GM12878 (cell line): ENCODE results near the gene SEZ6L2. TPM values are rescaled to one million over a fixed set of nuclear protein-coding genes. Genes with fewer than 3 reads are reported as not detected.
"Not testable (repeated sequence)": the region's sequence is repeated elsewhere in the genome, so short reads cannot be mapped to it uniquely, and the experiment has no call there.

ENCODE experiments used
- ATAC-seq: fragments of 200-7000 bp; cut with Tn5 transposase; 3 replicates; pipeline ENCODE4 v1.9.1; 2020; ENCODE audit warnings: mild to moderate bottlenecking, moderate library complexity
- BruUV-seq: library from RNA; stranded (reverse); fragments of 400-500 nt; replicated peaks from 2 replicates; lab custom pipeline; 2021; lab: Mats Ljungman, UMichigan
- CTCF ChIA-PET: fragments of 300-600 bp; sonication (Branson Sonifier 250); formaldehyde crosslinking; extraction: SDS; loops from one replicate; lab custom pipeline; 2021; ENCODE audit warnings: inconsistent platforms; lab: Yijun Ruan, JAX
- POLR2A ChIA-PET: fragments of 350-600 bp; formaldehyde crosslinking; extraction: SDS; loops from one replicate; lab custom pipeline; 2021; ENCODE audit warnings: inconsistent platforms; lab: Charles Lee
- RAD21 ChIA-PET: fragments of 300-600 bp; sonication (Branson Sonifier 250); formaldehyde crosslinking; loops from one replicate; lab custom pipeline; 2023; ENCODE audit warnings: antibody characterized with exemption; ENCODE audit not compliant: unreplicated experiment; lab: Charles Lee
- SMC1A ChIA-PET: fragments of 300-600 bp; sonication (Branson Sonifier 250); formaldehyde crosslinking; loops from one replicate; lab custom pipeline; 2023; ENCODE audit not compliant: unreplicated experiment, uncharacterized antibody; lab: Charles Lee
- DNase-seq: peaks from one replicate; pipeline ENCODE4 v3.0.0-alpha.2; 2011; ENCODE audit warnings: low read depth, low spot score
- FAIRE-seq: peaks from 3 replicates; lab custom pipeline; 2011; peaks lifted over from hg19 to GRCh38; lab: Jason Lieb, UNC
- H2AFZ ChIP-seq: 2 replicates; pipeline ENCODE4 v1.6.0; 2011; ENCODE audit warnings: low read depth, low read length, control low read depth; ENCODE audit not compliant: control insufficient read depth
- H3K27ac ChIP-seq: 2 replicates; pipeline ENCODE4 v1.5.1; 2011; ENCODE audit warnings: control low read depth; ENCODE audit not compliant: control insufficient read depth, insufficient read depth
- H3K27me3 ChIP-seq, 2 experiments: replicated peaks in 1 of 2; 2 replicates each; pipeline versions ENCODE4 v1.6.0 to v1.6.1; 2011; ENCODE audit warnings: low read length in 1 of 2; ENCODE audit not compliant: control insufficient read depth in 2 of 2, insufficient read depth in 2 of 2
- H3K36me3 ChIP-seq, 2 experiments: 2 replicates each; pipeline ENCODE4 v1.5.1; 2011; ENCODE audit warnings: low read length in 1 of 2; ENCODE audit not compliant: control insufficient read depth in 2 of 2, insufficient read depth in 2 of 2
- H3K4me1 ChIP-seq: 2 replicates; pipeline ENCODE4 v1.6.1; 2011; ENCODE audit warnings: mild to moderate bottlenecking, low read length, moderate library complexity, mixed read lengths; ENCODE audit not compliant: control insufficient read depth, insufficient read depth
- H3K4me2 ChIP-seq: 2 replicates; pipeline ENCODE4 v1.6.0; 2011; ENCODE audit warnings: control low read depth; ENCODE audit not compliant: control insufficient read depth, insufficient read depth
- H3K4me3 ChIP-seq: fragments of 200-600 bp; sonication (generic); 2 replicates; pipeline ENCODE4 v1.5.1; 2016
- H3K79me2 ChIP-seq: 2 replicates; pipeline ENCODE4 v1.6.0; 2011; ENCODE audit warnings: low read length; ENCODE audit not compliant: control insufficient read depth, insufficient read depth
- H3K9ac ChIP-seq: 2 replicates; pipeline ENCODE4 v1.8.0; 2011; ENCODE audit warnings: low read length, control low read depth, mixed read lengths; ENCODE audit not compliant: control insufficient read depth, insufficient read depth
- H3K9me3 ChIP-seq: replicated peaks from 3 replicates; pipeline ENCODE4 v1.5.1; 2011; ENCODE audit warnings: mild to moderate bottlenecking, low read length; ENCODE audit not compliant: control insufficient read depth, insufficient read depth
- H4K20me1 ChIP-seq: 2 replicates; pipeline ENCODE4 v1.6.0; 2011; ENCODE audit not compliant: control insufficient read depth, insufficient read depth
- FOS ChIP-seq: IDR thresholded peaks from 3 replicates; pipeline ENCODE4 v1.6.1; 2011; ENCODE audit warnings: borderline replicate concordance; ENCODE audit not compliant: insufficient read length; ENCODE audit errors: extremely low read depth
- LARP7 ChIP-seq: fragments of 450-650 bp; IDR thresholded peaks from 2 replicates; pipeline ENCODE4 v1.6.1; 2017; ENCODE audit warnings: mild to moderate bottlenecking
- NR2F1 ChIP-seq: fragments of 450-650 bp; conservative IDR thresholded peaks from 2 replicates; pipeline ENCODE4 v1.6.1; 2017; ENCODE audit warnings: mild to moderate bottlenecking
- SP1 ChIP-seq: IDR thresholded peaks from one replicate; pipeline ENCODE4 v1.6.1; 2011; ENCODE audit warnings: low read depth, low read length
- TAF1 ChIP-seq: IDR thresholded peaks from 2 replicates; pipeline ENCODE4 v1.6.1; 2011; ENCODE audit warnings: mild to moderate bottlenecking, low read depth, low read length, borderline replicate concordance
- WGBS: methylation state at CpG from one replicate; pipeline ENCODE4 v1.1.6; 2016; ENCODE audit warnings: low lambda C conversion rate; ENCODE audit not compliant: insufficient replicate concordance, insufficient coverage; ENCODE audit errors: missing lambda C conversion rate; 5-methylcytosine and 5-hydroxymethylcytosine counted together
- in situ Hi-C: fragments of 300-500 bp; cut with MboI; formaldehyde crosslinking; loops from 9 replicates; pipeline ENCODE4 v1.14.3; 2018; ENCODE audit warnings: mixed read lengths
- intact Hi-C: fragments of 100-400 bp; cut with micrococcal nuclease; formaldehyde crosslinking; loops from one replicate; pipeline ENCODE4 v1.14.2; 2022; ENCODE audit not compliant: unreplicated experiment
- polyA plus RNA-seq, 11 experiments: library from polyadenylated mRNA; depleted of rRNA in 4 of 11; unstranded in 6 of 11; stranded (reverse) in 5 of 11; fragments of >200 nt; fragmentation: Nextera tagmentation in 4 of 11; fragmentation: Illumina TruSeq in 1 of 11; extraction: Ambion mirVana in 4 of 11; extraction: Trizol in 1 of 11; gene quantifications; 1 replicate in 1 of 11; 2 replicates in 10 of 11; pipeline versions ENCODE4 v1.2.1 to v1.2.3, GENCODE V29; 2011 to 2016; ENCODE audit warnings: inconsistent platforms in 2 of 11, missing spikeins in 2 of 11, low read depth in 1 of 11
- total RNA-seq, 4 experiments: library from RNA; depleted of rRNA in 3 of 4; stranded (reverse); fragments of >200 nt in 3 of 4; fragmentation: Illumina TruSeq in 1 of 4; extraction: Trizol in 1 of 4; gene quantifications; 2 replicates each; pipeline versions ENCODE4 v1.2.1 to v1.2.3, GENCODE V29; 2013 to 2021

SEZ6L2 gene
- total and polyA plus RNA-seq, 10 of the 15 experiments (the other 5 are each of a cell fraction or from before 2014, with no cell fraction given), result 0.06 to 0.49 TPM; not detected in 8

DNA sequence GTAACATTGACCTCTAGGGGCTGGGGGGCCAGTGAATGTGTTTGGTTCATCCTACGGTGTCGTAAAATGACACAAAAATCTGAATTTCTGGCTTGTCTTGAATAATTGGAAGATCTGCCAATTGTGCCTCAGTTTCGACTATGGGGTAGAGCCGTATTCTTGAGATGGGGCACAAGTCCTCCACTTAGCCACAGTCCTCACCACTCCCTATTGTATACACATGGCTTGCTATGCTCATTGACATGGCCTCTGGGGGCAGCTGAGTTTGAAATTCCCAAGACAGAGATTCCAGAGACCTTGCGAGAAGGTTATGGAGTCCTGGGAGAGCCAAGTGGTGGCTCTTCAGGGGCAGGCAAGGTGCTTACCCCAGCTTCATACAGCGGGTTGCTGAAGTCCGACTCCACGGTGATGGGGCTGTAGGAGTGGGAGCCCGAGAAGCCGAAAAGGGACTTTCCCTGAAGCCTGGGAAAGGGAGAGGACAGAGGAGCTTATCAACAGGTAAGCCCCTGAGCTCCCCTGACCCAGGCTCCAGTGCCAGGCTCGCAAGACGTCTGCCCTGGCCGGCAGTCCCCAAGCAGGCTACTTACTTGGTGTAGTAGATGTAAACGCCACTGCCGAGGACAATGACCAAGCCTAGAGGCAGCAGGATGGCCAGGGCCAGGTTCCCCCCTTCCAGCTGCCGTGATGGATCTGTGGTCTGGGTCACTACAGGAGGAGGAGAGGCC, 27.4 kb downstream of the SEZ6L2 start:
- H3K4me3 ChIP-seq, result no peak overlapping the region
- H3K36me3 ChIP-seq, result no peaks in the 10 kb centered on the region
- H3K27ac ChIP-seq, result no peak overlapping the region
- no peaks in the 10 kb centered on the region for H3K79me2 ChIP-seq
- in situ Hi-C loops (no loop called here), intact Hi-C loops (no loop called here)
- BruUV-seq, result no TSS peak
- RAD21 ChIA-PET, result no interaction called here
- no peak overlapping the region for H3K4me2 ChIP-seq
- TF ChIP-seq TAF1, result no peak
- no peak for TF ChIP-seq SP1
- TF ChIP-seq NR2F1, result no peak
- no peak for TF ChIP-seq LARP7
- TF ChIP-seq FOS, result no peak
- TF ChIP-seq, all 136 proteins: peak for 0
- DNase-seq (no peak), ATAC-seq (no peak), FAIRE-seq (no peak)
- 55% methylated on average over 16 of the region's 16 CpGs for WGBS
- H3K9me3 ChIP-seq, result no peaks in the 10 kb centered on the region
- ChIA-PET POLR2A (no interaction called here), SMC1A (no interaction called here), CTCF (no interaction called here)
- peaks cover 2 to 4% of the 10 kb centered on the region in 2 experiments; a peak in 2 of 4 replicates for H3K27me3 ChIP-seq
- no peak overlapping the region for H3K9ac ChIP-seq
- H4K20me1 ChIP-seq, result no peaks in the 10 kb centered on the region
- no peaks in the 10 kb centered on the region for H3K4me1 ChIP-seq
- H2AFZ ChIP-seq, result no peak overlapping the region

DNA sequence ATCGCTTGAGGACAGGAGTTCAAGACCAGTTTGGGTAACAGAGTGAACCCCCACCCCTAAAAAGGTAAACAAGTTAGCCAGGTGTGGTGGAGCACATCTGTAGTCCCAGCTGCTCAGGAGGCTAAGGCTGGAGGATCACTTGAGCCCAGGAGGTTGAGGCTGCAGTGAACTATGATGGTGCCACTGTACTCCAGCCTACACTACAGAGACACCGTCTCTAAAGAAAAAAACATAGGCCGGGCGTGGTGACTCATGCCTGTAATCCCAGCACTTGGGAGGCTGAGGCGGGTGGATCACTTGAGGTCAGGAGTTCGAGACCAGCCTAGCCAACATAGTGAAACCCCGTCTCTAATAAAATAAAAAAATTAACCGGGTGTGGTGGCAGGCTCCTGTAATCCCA, 30.3 kb downstream of the SEZ6L2 start:
- H3K9ac ChIP-seq, H2AFZ ChIP-seq, ATAC-seq, SMC1A ChIA-PET, H3K4me2 ChIP-seq, H3K9me3 ChIP-seq, RAD21 ChIA-PET, H3K27me3 ChIP-seq, BruUV-seq, FAIRE-seq, POLR2A ChIA-PET, DNase-seq, H3K36me3 ChIP-seq, H3K27ac ChIP-seq, in situ Hi-C loops, H4K20me1 ChIP-seq, H3K4me3 ChIP-seq, H3K4me1 ChIP-seq, H3K79me2 ChIP-seq: not testable (repeated sequence)
- intact Hi-C loops, result loop anchor here (10.0 kb wide), 1 partner anchor 56 kb away; the partner anchor contains the start of gene KCTD13
- CTCF ChIA-PET, result interaction anchor here (0.9 to 1.4 kb wide), 2 partner anchors 21 to 164 kb away, joined by 4 to 5 read pairs; no protein-coding TSS in a partner anchor
- 48% methylated on average over 8 of the region's 8 CpGs for WGBS
